ENCODE data around the gene WFDC1.

- no peak for TF ChIP-seq ARNT (IDR thresholded peaks at IDR 0.05)
- no peak for TF ChIP-seq TARDBP (IDR thresholded peaks at IDR 0.05)
- TF ChIP-seq FOXM1 (IDR thresholded peaks at IDR 0.05; ENCODE audit: borderline replicate concordance) = no peak
- no peak for TF ChIP-seq FOXK2 (IDR thresholded peaks at IDR 0.05)
- TF ChIP-seq SUZ12 (IDR thresholded peaks at IDR 0.05) = no peak
- TF ChIP-seq ELF4 (IDR thresholded peaks at IDR 0.05) = no peak
- no peak for TF ChIP-seq SP1 (IDR thresholded peaks at IDR 0.05)
- no peak for TF ChIP-seq NFRKB (IDR thresholded peaks at IDR 0.05)
- TF ChIP-seq LEF1 (IDR thresholded peaks at IDR 0.05; ENCODE audit: borderline replicate concordance) = no peak
- no peak for TF ChIP-seq CTBP1 (IDR thresholded peaks at IDR 0.05; ENCODE audit: borderline replicate concordance)
- TF ChIP-seq HDGF (IDR thresholded peaks at IDR 0.05; ENCODE audit: borderline replicate concordance) = no peak
- TF ChIP-seq FOXA1 (IDR thresholded peaks at IDR 0.05) = no peak
- no peak for TF ChIP-seq L3MBTL2 (conservative IDR thresholded peaks at IDR 0.05)
These were observed 47.0 kb downstream of the WFDC1 start for GRCh38 chr16:84341528-84342295.
